Sciatic nerve (tissue), 2 donors: Measurements from ENCODE around the gene MCOLN1. TPM values are rescaled to one million over a fixed set of nuclear protein-coding genes. Genes with fewer than 3 reads are reported as not detected.
"Not testable (repeated sequence)": the region's sequence is repeated elsewhere in the genome, so short reads cannot be mapped to it uniquely, and the experiment has no call there.

Experiments used
- ATAC-seq: fragments of 200-7000 bp; cut with Tn5 transposase; one replicate; pipeline ENCODE4 v1.9.1; 2020; ENCODE audit warnings: mild to moderate bottlenecking, moderate library complexity
- DNase-seq: peaks from one replicate; pipeline ENCODE4 v3.0.0-alpha.2; 2020; ENCODE audit warnings: low spot score
- intact Hi-C: fragments of 100-400 bp; cut with DNase I; formaldehyde crosslinking; loops from one replicate; pipeline ENCODE4 v1.14.2; 2022
- total RNA-seq: library from RNA; stranded (reverse); fragmentation: NEBNext Ultra II Directional; extraction: Animal tissue kit (Norgen Biotek cat#: 25700); gene quantifications from one replicate; pipeline ENCODE4 v1.2.1, GENCODE V29; 2021
- donor health status: DM: no; HTN: no; CAD: no.
- donor health status: DM: no; HTN: no; CAD: no.

Gene MCOLN1
- total RNA-seq, 1 donor from 2014 or later = 35.3 TPM

GRCh38 chr19:7554565-7554964 is 32.1 kb downstream of the MCOLN1 start:
- no peak for DNase-seq
- intact Hi-C loops = no loop called here
- no peak for ATAC-seq

- no peak for DNase-seq
- ATAC-seq = no peak
- intact Hi-C loops = no loop called here
Measured at GRCh38 chr19:7554990-7555864, 32.8 kb downstream of the MCOLN1 start.

DNA sequence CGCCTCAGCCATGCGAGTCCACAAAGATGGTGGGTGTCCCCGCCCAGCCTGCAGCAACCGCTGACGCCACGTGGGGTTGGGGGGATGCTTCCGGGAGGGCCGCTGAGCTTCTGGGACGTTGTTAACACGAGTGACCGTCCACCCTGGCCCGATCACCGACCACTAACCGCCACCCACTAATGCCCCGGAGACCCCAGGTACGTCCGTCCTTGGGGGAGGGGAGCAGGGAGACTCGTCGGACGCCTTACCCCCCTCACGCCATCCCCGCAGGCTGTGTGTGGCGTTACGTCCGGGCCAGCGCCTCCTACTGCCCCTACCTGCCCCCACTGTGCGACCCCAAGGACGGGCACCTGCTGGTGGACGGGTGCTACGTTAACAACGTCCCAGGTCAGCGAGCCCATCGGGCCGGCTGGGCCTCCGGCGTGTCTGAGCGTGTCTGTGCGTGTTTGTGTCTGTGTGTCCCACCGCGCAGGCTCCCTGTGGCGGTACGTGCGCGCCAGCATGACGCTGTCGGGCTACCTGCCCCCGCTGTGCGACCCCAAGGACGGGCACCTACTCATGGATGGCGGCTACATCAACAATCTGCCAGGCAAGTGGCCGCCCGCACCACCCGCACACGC is 34.4 kb downstream of the MCOLN1 start:
- intact Hi-C loops = no loop called here
- ATAC-seq = no peak
- no peak for DNase-seq

- intact Hi-C loops = no loop called here
Measured at GRCh38 chr19:7558667-7559066, 36.2 kb downstream of the MCOLN1 start.

GRCh38 chr19:7559102-7559501 is 36.7 kb downstream of the MCOLN1 start:
- ATAC-seq (no peak), DNase-seq (no peak)
- intact Hi-C loops = no loop called here

More at GRCh38 chr19:7558667-7559066, 36.2 kb downstream of the MCOLN1 start:
- DNase-seq (no peak), ATAC-seq (no peak)

DNA sequence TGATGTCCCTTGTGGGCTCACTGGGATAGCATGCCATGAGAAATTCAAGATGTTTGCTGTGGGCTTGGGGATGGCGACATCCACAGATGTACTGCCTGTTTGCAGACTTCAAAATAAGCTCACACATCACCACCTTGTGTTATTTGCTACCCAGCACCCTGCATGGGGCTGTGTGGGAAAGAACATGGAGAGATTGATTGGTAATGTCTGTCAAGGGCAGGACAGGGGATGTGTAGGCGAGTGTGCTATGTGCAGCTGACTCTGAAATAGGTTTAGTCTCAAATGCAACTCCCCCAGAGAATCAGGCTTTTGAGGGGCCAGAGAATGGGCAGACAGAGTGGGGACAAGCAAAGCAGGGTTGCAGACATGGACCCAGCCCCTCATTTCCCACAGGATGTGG is 37.8 kb downstream of the MCOLN1 start:
- DNase-seq = no peak
- intact Hi-C loops = no loop called here
- ATAC-seq = no peak

- ATAC-seq = peak; percentile 47
- intact Hi-C loops = no loop called here
Measured at GRCh38 chr19:7561325-7561724, 38.9 kb downstream of the MCOLN1 start.

GRCh38 chr19:7562646-7563393 is 40.4 kb downstream of the MCOLN1 start:
- no peak for ATAC-seq
- DNase-seq = no peak
- intact Hi-C loops = no loop called here

More at GRCh38 chr19:7561325-7561724, 38.9 kb downstream of the MCOLN1 start:
- no peak for DNase-seq

DNA sequence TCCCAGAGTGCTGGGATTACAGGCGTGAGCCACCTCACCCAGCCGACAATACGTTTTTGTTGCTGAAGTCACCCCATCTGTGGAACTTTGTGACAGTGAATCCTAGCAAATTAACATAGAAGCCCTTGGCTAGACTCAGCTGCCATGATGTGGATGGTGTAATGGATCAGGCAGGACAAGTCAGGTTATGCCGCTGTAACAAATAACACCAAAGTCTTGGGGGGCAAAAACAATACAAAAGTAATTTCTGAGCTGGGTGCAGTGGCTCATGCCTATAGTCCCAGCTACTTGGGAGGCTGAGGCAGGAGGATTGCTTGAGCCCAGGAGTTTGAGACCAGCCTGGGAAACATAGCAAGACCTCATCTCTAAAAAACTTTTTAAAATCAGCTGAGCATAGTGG is 42.4 kb downstream of the MCOLN1 start:
- intact Hi-C loops = no loop called here
- ATAC-seq (no peak), DNase-seq (no peak)

GRCh38 chr19:7565332-7565731 is 42.9 kb downstream of the MCOLN1 start:
- DNase-seq (no peak), ATAC-seq (no peak)
- intact Hi-C loops = no loop called here

GRCh38 chr19:7570761-7571160 is 48.3 kb downstream of the MCOLN1 start:
- no peak for DNase-seq
- intact Hi-C loops = no loop called here
- ATAC-seq = no peak

DNA sequence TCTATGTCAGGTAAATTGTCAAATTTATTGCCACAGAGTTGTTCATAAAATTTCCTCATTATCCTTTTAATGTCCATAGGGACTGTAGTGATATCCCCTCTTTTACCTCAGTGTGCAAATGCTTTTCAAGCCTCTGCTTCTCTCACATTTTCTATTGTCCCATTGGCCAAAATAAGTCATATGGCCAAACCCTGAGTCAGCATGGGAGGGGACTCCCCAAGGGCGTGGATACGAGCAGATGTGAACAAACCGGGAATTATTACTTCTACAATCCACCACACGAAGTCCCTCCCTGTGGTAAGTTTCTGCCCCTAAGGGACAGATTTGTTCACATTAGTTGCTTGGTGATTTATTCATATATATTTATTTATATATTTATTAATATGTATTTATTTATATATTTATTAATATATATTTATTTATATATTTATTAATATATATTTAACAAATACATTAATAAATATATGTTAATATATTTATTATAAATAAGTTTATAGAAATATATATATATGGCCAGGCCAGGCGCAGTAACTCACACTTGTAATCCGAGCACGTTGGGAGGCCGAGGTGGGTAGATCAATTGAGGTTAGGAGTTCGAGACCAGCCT is 53.1 kb downstream of the MCOLN1 start:
- intact Hi-C loops = no loop called here
- no peak for DNase-seq
- no peak for ATAC-seq

DNA sequence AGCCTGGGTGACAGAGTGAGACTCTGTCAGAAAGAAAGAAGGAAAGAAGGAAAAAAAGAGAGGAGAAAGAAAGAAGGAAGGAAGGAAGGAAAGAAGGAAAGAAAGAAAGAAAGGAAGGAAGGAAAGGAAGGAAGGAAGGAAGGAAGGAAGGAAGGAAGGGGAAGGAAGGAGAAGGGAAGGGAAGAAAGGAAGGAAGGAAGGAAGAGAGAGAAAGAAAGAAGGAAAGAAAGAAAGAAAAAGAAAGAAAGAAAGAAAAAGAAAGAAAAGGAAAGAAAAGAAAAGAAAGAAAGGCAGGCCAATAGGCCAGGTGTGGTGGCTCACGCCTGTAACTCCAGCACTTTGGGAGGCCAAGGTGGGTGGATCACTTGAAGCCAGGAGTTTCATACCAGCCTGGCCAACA is 55.0 kb downstream of the MCOLN1 start:
- intact Hi-C loops, DNase-seq, ATAC-seq: not testable (repeated sequence)

GRCh38 chr19:7578127-7578526 is 55.7 kb downstream of the MCOLN1 start:
- DNase-seq (no peak), ATAC-seq (no peak)
- intact Hi-C loops = no loop called here

- intact Hi-C loops = no loop called here
- DNase-seq (no peak), ATAC-seq (no peak)
Measured at GRCh38 chr19:7579182-7579581, 56.8 kb downstream of the MCOLN1 start.

DNA sequence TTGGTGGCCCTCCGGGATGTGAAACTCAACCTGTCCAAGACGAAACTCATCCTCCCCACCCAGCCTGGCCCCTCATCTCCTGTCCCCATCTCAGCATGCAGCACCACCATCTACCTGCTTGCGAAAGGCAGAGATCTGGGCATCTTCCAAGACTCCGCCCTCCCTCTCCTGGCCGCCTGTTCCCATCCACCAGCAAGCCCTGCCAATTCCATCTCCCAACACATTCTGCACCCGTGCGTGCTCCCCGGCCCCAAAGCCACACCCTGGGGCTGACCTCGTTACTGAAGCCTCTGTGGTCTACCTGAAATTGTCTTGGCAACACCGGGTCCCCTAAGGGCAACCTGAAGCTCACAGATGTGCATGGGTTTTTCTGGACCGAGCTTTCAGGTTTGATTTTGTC is 60.0 kb downstream of the MCOLN1 start:
- intact Hi-C loops = no loop called here
- DNase-seq = no peak
- no peak for ATAC-seq
